Karpas-422 (cell line): ENCODE measurements around the gene ZPLD1. TPM values are rescaled to one million over a fixed set of nuclear protein-coding genes. Genes with fewer than 3 reads are reported as not detected.

Experiments
- DNase-seq: peaks from one replicate; pipeline ENCODE4 v3.0.0-alpha.2; 2015
- H2AFZ ChIP-seq: fragments of 200-600 bp; sonication (generic); 2 replicates; pipeline ENCODE4 v1.6.1; 2014; ENCODE audit warnings: antibody characterized with exemption, low read length, mixed read lengths
- H3K27ac ChIP-seq: fragments of 200-600 bp; sonication (generic); 2 replicates; pipeline ENCODE4 v1.5.1; 2014; ENCODE audit warnings: mild to moderate bottlenecking, low read length, moderate library complexity
- H3K27me3 ChIP-seq: fragments of 200-600 bp; sonication (generic); 2 replicates; pipeline ENCODE4 v1.6.1; 2014; ENCODE audit warnings: low read length, mixed read lengths
- H3K36me3 ChIP-seq: fragments of 200-600 bp; sonication (generic); 2 replicates; pipeline ENCODE4 v1.6.1; 2014; ENCODE audit warnings: low read length, mixed read lengths; ENCODE audit not compliant: insufficient read depth
- H3K4me1 ChIP-seq: fragments of 200-600 bp; sonication (generic); 2 replicates; pipeline ENCODE4 v1.6.1; 2014; ENCODE audit warnings: mild to moderate bottlenecking, low read length, mixed read lengths
- H3K4me2 ChIP-seq: fragments of 200-600 bp; sonication (generic); 2 replicates; pipeline ENCODE4 v1.6.1; 2014; ENCODE audit warnings: low read length, low read depth, mild to moderate bottlenecking; ENCODE audit not compliant: poor library complexity, severe bottlenecking
- H3K4me3 ChIP-seq: fragments of 200-600 bp; sonication (generic); 2 replicates; pipeline ENCODE4 v1.5.1; 2014; ENCODE audit warnings: mild to moderate bottlenecking, antibody characterized with exemption, low read length, mixed read lengths
- H3K79me2 ChIP-seq: fragments of 200-600 bp; sonication (generic); 2 replicates; pipeline ENCODE4 v1.6.1; 2014; ENCODE audit warnings: mild to moderate bottlenecking, low read length, mixed read lengths
- H3K9ac ChIP-seq: fragments of 200-600 bp; sonication (generic); 2 replicates; pipeline ENCODE4 v1.6.0; 2014; ENCODE audit warnings: low read length
- H3K9me2 ChIP-seq: fragments of 200-600 bp; sonication (generic), shearing (Covaris generic); replicated peaks from 2 replicates; pipeline ENCODE4 v1.6.0; 2014; ENCODE audit warnings: mild to moderate bottlenecking, low read length, moderate library complexity; ENCODE audit not compliant: insufficient read depth
- H3K9me3 ChIP-seq: fragments of 300-700, 200-600 bp; sonication (generic); 2 replicates; pipeline ENCODE4 v1.6.1; 2014; ENCODE audit warnings: low read length, mixed read lengths
- H4K20me1 ChIP-seq: fragments of 200-600 bp; sonication (generic); 2 replicates; pipeline ENCODE4 v1.6.1; 2014; ENCODE audit warnings: mild to moderate bottlenecking, antibody characterized with exemption, low read length, low read depth; ENCODE audit not compliant: insufficient read depth
- total RNA-seq: library from RNA; depleted of rRNA; stranded (reverse); fragments of >200 nt; shearing (Covaris generic); gene quantifications from 2 replicates; pipeline ENCODE4 v1.2.3, GENCODE V29; 2014; ENCODE audit warnings: low replicate concordance

Gene ZPLD1
- total RNA-seq, 1 experiment from 2014 or later, result not detected

DNA sequence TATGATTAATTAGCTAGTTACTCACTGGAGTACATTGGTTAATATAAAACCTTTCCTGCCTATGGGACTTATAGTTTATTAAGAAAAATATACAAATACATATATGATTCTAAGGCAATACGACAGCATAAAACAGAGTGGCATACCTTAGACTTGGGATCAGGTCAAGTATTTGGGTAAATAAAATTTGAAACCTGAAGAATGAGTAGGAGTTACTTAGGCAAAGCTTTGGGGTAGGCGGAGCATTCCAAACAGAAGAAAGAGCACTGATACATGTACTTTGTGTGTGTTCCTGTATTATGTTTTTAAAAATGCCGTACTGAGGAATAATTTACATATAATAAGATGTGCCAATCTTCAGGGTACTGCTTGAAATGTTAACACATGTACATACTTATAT is 15.1 kb downstream of the ZPLD1 start:
- H3K27me3 ChIP-seq, result no peaks in the 10 kb centered on the region
- no peaks in the 10 kb centered on the region for H3K9me3 ChIP-seq
- no peaks in the 10 kb centered on the region for H3K79me2 ChIP-seq
- no peak overlapping the region for H3K4me3 ChIP-seq
- H3K4me2 ChIP-seq, result no peak overlapping the region
- no peaks in the 10 kb centered on the region for H3K4me1 ChIP-seq
- H3K9ac ChIP-seq, result no peak overlapping the region
- no peak overlapping the region for H3K27ac ChIP-seq
- no peaks in the 10 kb centered on the region for H4K20me1 ChIP-seq
- H3K36me3 ChIP-seq, result no peaks in the 10 kb centered on the region
- H3K9me2 ChIP-seq, result no peaks in the 10 kb centered on the region
- DNase-seq, result no peak
- no peak overlapping the region for H2AFZ ChIP-seq

DNA sequence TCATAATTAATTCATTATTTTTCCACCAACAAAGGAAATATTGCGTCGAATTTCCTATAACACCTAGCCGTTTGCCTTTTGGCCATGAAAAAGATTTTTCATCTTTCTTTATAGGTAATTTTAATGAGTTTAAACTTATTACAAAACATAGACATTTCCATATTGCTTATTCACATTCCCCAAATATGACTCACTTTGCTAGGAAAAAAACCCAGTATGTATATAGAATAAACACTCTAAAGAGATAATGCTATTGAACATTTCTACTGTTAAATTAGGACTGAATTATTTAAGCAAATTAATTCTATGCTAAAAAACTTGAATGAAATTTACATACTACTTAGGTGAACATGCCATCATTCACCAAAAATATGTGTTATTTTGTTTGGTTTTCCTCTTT is 16.2 kb downstream of the ZPLD1 start:
- H3K4me3 ChIP-seq, result no peak overlapping the region
- no peaks in the 10 kb centered on the region for H3K9me3 ChIP-seq
- no peaks in the 10 kb centered on the region for H3K27me3 ChIP-seq
- H4K20me1 ChIP-seq, result no peaks in the 10 kb centered on the region
- no peak overlapping the region for H3K27ac ChIP-seq
- no peaks in the 10 kb centered on the region for H3K9me2 ChIP-seq
- no peaks in the 10 kb centered on the region for H3K4me1 ChIP-seq
- H3K79me2 ChIP-seq, result no peaks in the 10 kb centered on the region
- H3K4me2 ChIP-seq, result no peak overlapping the region
- no peak for DNase-seq
- no peaks in the 10 kb centered on the region for H3K36me3 ChIP-seq
- no peak overlapping the region for H3K9ac ChIP-seq
- H2AFZ ChIP-seq, result no peak overlapping the region

DNA sequence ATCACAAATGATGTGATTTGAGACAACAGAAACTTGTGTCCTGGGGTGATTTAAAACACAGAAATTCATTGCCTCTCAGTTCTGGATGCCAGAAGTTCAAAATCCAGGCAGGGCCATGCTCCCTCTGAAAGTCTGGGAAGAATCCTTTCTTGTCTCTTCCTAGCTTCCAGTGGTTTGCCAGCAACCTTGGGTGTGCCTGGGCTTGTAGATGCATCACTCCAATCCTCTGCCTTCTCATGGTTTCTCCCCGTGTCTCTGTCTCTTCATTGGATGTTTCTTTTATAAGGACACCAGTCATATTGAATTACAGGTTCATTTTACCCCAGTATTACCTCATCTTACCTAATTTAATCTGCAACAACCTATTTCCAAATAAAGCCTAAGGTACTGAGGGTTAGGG is 16.7 kb downstream of the ZPLD1 start:
- no peaks in the 10 kb centered on the region for H3K9me2 ChIP-seq
- no peak overlapping the region for H3K4me2 ChIP-seq
- H3K4me1 ChIP-seq, result no peaks in the 10 kb centered on the region
- no peak overlapping the region for H3K4me3 ChIP-seq
- no peaks in the 10 kb centered on the region for H3K79me2 ChIP-seq
- DNase-seq, result no peak
- H3K27me3 ChIP-seq, result no peaks in the 10 kb centered on the region
- no peak overlapping the region for H3K9ac ChIP-seq
- H3K27ac ChIP-seq, result no peak overlapping the region
- no peaks in the 10 kb centered on the region for H3K36me3 ChIP-seq
- H2AFZ ChIP-seq, result no peak overlapping the region
- H4K20me1 ChIP-seq, result no peaks in the 10 kb centered on the region
- no peaks in the 10 kb centered on the region for H3K9me3 ChIP-seq

DNA sequence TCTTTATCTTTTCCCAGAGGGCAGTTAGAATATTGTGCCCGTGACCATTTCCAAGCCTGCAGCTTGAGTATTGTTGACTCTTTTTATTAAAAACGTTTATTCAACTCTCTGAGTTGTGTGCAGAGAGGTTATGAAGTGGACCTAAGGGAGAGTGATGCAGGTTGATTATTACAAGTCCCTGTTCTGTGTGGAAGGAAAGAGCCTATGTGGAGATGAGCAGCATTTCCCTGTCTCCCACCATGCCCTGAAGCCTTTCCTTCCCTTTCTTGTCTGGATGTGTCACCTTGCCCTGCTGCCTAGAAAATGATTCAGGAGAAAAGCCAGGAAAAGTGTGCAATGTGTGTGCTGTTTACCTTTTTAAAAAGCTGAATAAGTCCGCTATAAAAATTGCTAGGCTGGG is 19.4 kb downstream of the ZPLD1 start:
- Histone ChIP-seq H3K79me2 (no peaks in the 10 kb centered on the region), H3K4me2 (no peak overlapping the region), H3K27ac (no peak overlapping the region), H3K4me1 (no peaks in the 10 kb centered on the region), H3K9me3 (no peaks in the 10 kb centered on the region), H3K4me3 (no peak overlapping the region), H3K9ac (no peak overlapping the region), H4K20me1 (no peaks in the 10 kb centered on the region), H2AFZ (no peak overlapping the region), H3K36me3 (no peaks in the 10 kb centered on the region), H3K27me3 (no peaks in the 10 kb centered on the region), H3K9me2 (no peaks in the 10 kb centered on the region)
- no peak for DNase-seq

DNA sequence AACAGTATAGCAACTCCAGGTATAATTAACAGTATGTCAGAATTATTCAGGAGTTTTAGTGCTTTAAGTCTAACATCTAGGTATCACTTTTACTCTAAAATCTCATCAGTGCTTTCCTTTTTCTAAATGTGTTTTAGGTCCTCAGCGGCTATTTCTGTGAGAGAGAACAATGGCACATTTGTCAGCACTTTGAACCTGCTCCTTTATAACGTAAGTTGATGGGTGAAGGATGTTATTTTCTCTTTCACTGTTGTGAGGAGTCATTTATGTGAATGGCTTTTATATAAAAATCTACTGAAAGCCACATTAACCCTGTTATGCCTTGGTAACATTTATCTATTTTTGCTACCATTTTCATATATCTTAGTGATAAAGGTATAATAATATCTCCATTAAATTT is 22.8 kb downstream of the ZPLD1 start:
- Histone ChIP-seq H3K79me2 (no peaks in the 10 kb centered on the region), H3K4me2 (no peak overlapping the region), H4K20me1 (no peaks in the 10 kb centered on the region), H3K4me1 (no peaks in the 10 kb centered on the region), H3K4me3 (no peak overlapping the region), H3K9me3 (no peaks in the 10 kb centered on the region), H3K27me3 (no peaks in the 10 kb centered on the region), H3K9ac (no peak overlapping the region), H3K36me3 (no peaks in the 10 kb centered on the region), H2AFZ (no peak overlapping the region), H3K9me2 (no peaks in the 10 kb centered on the region), H3K27ac (no peak overlapping the region)
- no peak for DNase-seq

DNA sequence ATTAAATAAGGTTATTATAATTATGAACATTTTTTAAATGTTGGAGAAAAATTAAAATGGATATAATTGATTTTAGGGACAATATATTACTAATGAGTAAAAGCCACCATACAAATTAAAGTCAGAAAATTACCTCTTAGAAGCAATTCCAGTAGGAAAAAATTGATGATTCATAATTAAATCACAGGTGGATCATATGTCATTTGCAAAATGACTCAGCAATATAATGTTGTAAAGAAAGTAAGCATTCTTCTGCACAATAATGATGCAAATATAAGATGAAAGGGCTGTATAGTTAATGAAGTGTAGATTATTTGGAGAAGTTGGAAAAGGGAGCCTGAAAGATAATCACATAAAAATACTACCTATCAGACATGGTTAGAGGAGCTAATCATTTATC is 25.8 kb downstream of the ZPLD1 start:
- Histone ChIP-seq H3K9me2 (no peaks in the 10 kb centered on the region), H4K20me1 (no peaks in the 10 kb centered on the region), H3K4me2 (no peak overlapping the region)

DNA sequence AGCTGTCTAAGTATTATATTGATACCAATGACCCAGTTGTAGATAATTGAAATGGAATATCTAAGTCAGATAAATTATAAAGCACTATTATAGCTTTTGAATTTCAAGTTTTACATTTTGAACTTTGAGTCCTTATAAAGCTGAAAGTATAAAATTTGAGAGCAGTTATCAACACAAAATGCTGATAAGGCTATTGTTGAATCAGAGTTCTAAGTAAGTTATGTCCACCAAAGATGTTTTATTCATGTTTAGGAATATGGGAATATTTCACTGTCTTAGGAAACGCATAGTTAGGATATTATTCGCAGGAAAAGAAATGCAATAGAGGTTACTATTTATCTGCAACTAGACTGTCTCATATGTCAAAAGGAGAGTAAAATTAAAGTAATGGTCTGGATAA is 29.4 kb downstream of the ZPLD1 start:
- Histone ChIP-seq H3K9me3 (no peaks in the 10 kb centered on the region), H3K4me2 (no peak overlapping the region), H2AFZ (no peak overlapping the region), H3K36me3 (no peaks in the 10 kb centered on the region), H3K27ac (no peak overlapping the region), H3K4me3 (no peak overlapping the region), H3K79me2 (no peaks in the 10 kb centered on the region), H3K4me1 (no peaks in the 10 kb centered on the region), H3K9ac (no peak overlapping the region), H3K9me2 (no peaks in the 10 kb centered on the region), H3K27me3 (no peaks in the 10 kb centered on the region), H4K20me1 (no peaks in the 10 kb centered on the region)
- no peak for DNase-seq

More for the DNA sequence above, 25.8 kb downstream of the ZPLD1 start:
- Histone ChIP-seq H2AFZ (no peak overlapping the region), H3K4me3 (no peak overlapping the region), H3K27ac (no peak overlapping the region), H3K36me3 (no peaks in the 10 kb centered on the region), H3K79me2 (no peaks in the 10 kb centered on the region), H3K9me3 (no peaks in the 10 kb centered on the region), H3K9ac (no peak overlapping the region), H3K27me3 (no peaks in the 10 kb centered on the region), H3K4me1 (no peaks in the 10 kb centered on the region)
- no peak for DNase-seq

DNA sequence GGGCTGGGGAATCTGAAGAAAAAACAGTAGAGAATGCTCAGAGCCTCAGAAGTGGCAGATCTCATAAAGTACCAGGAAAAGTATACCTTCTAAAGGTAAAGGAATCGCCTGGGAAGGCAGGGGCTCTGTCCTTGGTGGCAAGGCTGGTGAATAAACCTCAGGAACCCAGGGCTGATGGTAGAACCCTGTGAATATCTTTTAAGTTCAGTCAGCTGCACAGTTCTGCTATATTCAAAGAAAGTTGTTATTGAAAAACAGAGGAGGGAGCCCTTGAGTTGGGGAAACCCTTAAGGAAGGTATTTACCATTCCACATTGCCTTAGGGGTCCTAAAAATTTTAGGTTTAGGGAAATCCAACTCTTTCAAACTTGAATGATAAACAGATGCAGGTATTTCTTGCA is 31.2 kb downstream of the ZPLD1 start:
- no peaks in the 10 kb centered on the region for H3K79me2 ChIP-seq

DNA sequence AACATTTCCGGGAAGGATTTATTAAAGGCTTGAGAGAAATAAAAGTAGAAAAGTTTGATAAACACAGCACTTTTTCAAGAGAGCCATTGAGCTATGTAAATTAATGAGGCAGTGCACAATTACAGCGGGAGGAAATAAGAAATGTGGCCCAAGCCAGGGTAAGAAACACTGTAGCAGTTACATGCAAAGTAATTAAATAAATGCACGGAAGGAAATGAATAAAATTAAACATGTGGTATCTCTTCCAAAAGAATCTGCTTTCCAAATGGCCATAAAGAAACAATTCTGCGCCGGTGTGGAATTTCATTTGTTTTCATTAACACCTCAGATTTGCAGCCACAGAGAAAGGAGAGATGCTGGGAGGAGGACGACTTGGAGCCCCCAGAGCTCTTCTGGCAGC is 35.3 kb downstream of the ZPLD1 start:
- H3K4me2 ChIP-seq, result no peak overlapping the region
- H3K27ac ChIP-seq, result no peak overlapping the region
- H3K9me2 ChIP-seq, result no peaks in the 10 kb centered on the region
- H3K9me3 ChIP-seq, result no peaks in the 10 kb centered on the region
- DNase-seq, result no peak
- H3K4me1 ChIP-seq, result no peaks in the 10 kb centered on the region
- H2AFZ ChIP-seq, result no peak overlapping the region
- no peaks in the 10 kb centered on the region for H4K20me1 ChIP-seq
- no peaks in the 10 kb centered on the region for H3K27me3 ChIP-seq
- no peaks in the 10 kb centered on the region for H3K36me3 ChIP-seq
- H3K9ac ChIP-seq, result no peak overlapping the region
- H3K79me2 ChIP-seq, result no peaks in the 10 kb centered on the region
- H3K4me3 ChIP-seq, result no peak overlapping the region

More for the DNA sequence above, 31.2 kb downstream of the ZPLD1 start:
- no peak overlapping the region for H3K27ac ChIP-seq
- no peaks in the 10 kb centered on the region for H3K4me1 ChIP-seq
- H3K4me3 ChIP-seq, result no peak overlapping the region
- no peaks in the 10 kb centered on the region for H3K36me3 ChIP-seq
- no peak overlapping the region for H2AFZ ChIP-seq
- H3K9ac ChIP-seq, result no peak overlapping the region
- no peak for DNase-seq
- H3K9me2 ChIP-seq, result no peaks in the 10 kb centered on the region
- no peaks in the 10 kb centered on the region for H3K9me3 ChIP-seq
- no peak overlapping the region for H3K4me2 ChIP-seq
- no peaks in the 10 kb centered on the region for H4K20me1 ChIP-seq
- no peaks in the 10 kb centered on the region for H3K27me3 ChIP-seq
